GM23338 (cell line): ENCODE results near the gene GOLGA6D.

Experiments used
- CTCF ChIP-seq, 2 experiments: fragments of 200-600 bp in 1 of 2; sonication (generic) in 1 of 2; conservative IDR thresholded peaks; 2 replicates each; pipeline versions ENCODE4 v1.5.1 to v1.6.1; 2016 to 2017; ENCODE audit warnings: antibody characterized with exemption in 2 of 2, low read depth in 2 of 2, mild to moderate bottlenecking in 2 of 2, moderate library complexity in 1 of 2
- EZH2 ChIP-seq: fragments of 200-600 bp; sonication (generic); IDR thresholded peaks from one replicate; pipeline ENCODE4 v1.8.0; 2017; ENCODE audit warnings: antibody characterized with exemption, mild to moderate bottlenecking, low read depth; ENCODE audit not compliant: unreplicated experiment

DNA sequence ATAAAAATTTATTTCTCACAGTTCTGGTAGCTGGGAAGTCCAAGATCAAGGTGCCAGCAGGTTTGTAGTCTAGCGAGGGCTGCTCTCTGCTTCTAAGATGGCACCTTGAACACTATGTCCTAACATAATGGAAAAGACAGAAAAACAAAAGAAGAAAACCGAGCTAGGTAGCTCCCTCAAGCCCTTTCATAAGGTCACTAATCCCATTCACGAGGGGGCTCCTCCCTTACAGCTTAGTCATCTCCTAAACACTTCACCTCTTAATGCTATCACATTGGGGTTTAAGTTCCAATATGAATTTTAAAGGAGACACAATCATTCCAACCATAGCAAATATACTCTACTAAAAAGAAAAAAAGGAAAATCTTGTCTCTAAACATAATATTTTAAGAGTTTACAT is 23.6 kb downstream of the GOLGA6D start:
- TF ChIP-seq CTCF (conservative IDR thresholded peaks at IDR 0.05; ENCODE audit: low read depth in 2 of 2): no peak
- TF ChIP-seq EZH2: no peak
